CD4-positive, alpha-beta T cell treated with Interleukin-21 for 1 hour (primary cell): Measurements from ENCODE around the gene NUDCD3.

ENCODE experiments used
- DNase-seq: peaks from one replicate; pipeline ENCODE4 v3.0.0-alpha.2; 2020

Gene NUDCD3

GRCh38 chr7:44490351-44491200 lies at the start of gene NUDCD3:
Gene NUDCD3, minus strand, starts transcription at chr7:44490658. Its CDS starts 58 bp downstream, at chr7:44490600.
- peak; percentile 88 for DNase-seq

- DNase-seq = no peak
These were observed 49.4 kb upstream of the NUDCD3 start for GRCh38 chr7:44539669-44540506.

- no peak for DNase-seq
These were observed 48.6 kb upstream of the NUDCD3 start for GRCh38 chr7:44538798-44539668.

- DNase-seq = no peak
These were observed 47.8 kb upstream of the NUDCD3 start for GRCh38 chr7:44538093-44538797.

GRCh38 chr7:44537442-44537841 lies 47.0 kb upstream of the NUDCD3 start:
- no peak for DNase-seq

GRCh38 chr7:44536090-44536489 lies 45.6 kb upstream of the NUDCD3 start:
- DNase-seq = no peak

GRCh38 chr7:44535348-44536064 lies 45.0 kb upstream of the NUDCD3 start:
- DNase-seq = no peak

- peak; percentile 46 for DNase-seq
These were observed 44.0 kb upstream of the NUDCD3 start for GRCh38 chr7:44534501-44534900.

GRCh38 chr7:44534087-44534486 lies 43.6 kb upstream of the NUDCD3 start:
- no peak for DNase-seq

GRCh38 chr7:44533301-44534055 lies 43.0 kb upstream of the NUDCD3 start:
- no peak for DNase-seq

- no peak for DNase-seq
These were observed 41.2 kb upstream of the NUDCD3 start for GRCh38 chr7:44531421-44532380.

- no peak for DNase-seq
These were observed 40.5 kb upstream of the NUDCD3 start for GRCh38 chr7:44530990-44531389.

GRCh38 chr7:44524811-44525388 lies 34.4 kb upstream of the NUDCD3 start:
- no peak for DNase-seq

GRCh38 chr7:44522315-44522714 lies 31.9 kb upstream of the NUDCD3 start:
- DNase-seq = no peak

- no peak for DNase-seq
These were observed 31.1 kb upstream of the NUDCD3 start for GRCh38 chr7:44521347-44522095.

- no peak for DNase-seq
These were observed 30.1 kb upstream of the NUDCD3 start for GRCh38 chr7:44520574-44520973.

- DNase-seq = no peak
These were observed 29.1 kb upstream of the NUDCD3 start for GRCh38 chr7:44519546-44519945.

- no peak for DNase-seq
These were observed 28.3 kb upstream of the NUDCD3 start for GRCh38 chr7:44518761-44519160.
